CD4-positive, alpha-beta T cell treated with Interleukin-2 at 100 ng/mL for 4 hours (primary cell): ENCODE results near the gene TASL.
"Not testable (repeated sequence)": the region's sequence is repeated elsewhere in the genome, so short reads cannot be mapped to it uniquely, and the experiment has no call there.

Experiments
- DNase-seq: peaks from one replicate; pipeline ENCODE4 v3.0.0-alpha.2; 2020; ENCODE audit warnings: low spot score

The TASL gene

DNA sequence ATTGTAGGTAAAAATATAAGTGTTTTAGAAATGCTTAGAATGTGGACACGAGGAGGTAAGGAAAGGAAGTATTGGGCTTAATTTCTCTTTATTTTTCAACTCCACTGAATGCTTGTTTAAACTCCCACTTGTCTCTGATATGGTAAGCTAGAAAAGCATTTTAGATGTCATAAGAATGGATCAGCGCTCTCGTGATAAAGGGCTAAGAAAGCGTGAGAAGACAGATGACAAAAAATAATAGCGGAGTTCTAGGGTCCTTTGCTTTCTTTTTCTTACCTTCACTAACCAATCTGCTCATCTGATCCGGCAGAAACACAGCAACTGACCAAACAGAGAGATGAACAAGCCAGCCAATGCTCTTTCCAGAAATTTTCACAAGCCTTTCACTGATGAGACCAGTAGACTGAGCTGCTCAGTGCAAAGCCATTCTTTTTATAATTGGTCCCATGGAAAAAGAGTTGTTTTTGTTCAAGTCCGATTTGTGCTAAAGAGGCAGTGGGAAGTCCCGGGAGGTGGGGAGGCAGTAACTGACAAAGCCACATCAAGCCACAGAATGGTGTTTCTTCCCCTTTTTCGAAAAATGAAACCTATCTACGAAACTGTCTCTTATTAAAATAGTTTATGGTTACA, at the start of gene TASL:
TASL (minus strand) TSS at position 405 of the 630 bp plus-strand sequence. CDS start 17,411 bp downstream, outside the sequence.
- DNase-seq = peak; percentile 25

GRCh38 chrX:30626402-30626801, 48.8 kb upstream of the TASL start:
- DNase-seq = no peak

DNA sequence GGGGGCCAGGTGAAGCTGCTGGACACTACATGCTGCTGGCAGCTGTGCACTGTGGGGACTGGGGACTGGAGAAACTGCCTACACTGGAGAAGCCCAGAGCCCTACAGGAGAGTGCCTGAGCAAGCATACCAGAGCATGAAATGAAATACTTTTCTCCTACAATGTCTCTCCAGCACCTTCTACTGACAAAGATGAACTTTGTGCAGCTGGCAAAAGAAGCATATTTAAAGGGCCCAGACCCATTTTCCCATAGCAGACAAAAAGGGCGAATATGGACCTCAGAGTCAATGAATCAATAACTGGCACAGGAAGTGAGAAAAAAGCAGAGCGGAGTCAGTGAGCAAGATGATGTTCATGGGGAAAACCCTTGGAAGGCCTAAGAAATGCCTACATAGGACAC, 44.8 kb upstream of the TASL start:
- DNase-seq = no peak

GRCh38 chrX:30620980-30621618, 43.5 kb upstream of the TASL start:
- no peak for DNase-seq

DNA sequence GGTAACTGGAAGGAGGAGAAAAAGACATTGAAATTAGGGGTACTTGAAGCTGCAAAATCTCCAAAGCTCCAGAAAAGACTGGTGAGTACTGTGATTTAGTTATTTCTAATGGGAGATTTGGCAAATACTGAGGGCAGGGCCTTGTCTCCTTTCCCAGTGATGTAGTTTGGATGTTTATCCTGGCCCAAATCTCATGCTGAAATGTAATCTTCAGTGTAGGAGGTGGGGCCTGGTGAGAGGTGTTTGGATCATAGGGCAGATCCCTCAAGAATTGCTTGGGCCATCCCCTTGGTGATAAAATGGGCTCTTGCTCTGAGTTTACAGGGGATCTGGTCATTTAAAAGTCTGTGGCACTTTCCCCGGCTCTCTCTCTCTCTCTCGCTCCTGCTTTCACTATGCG, 42.6 kb upstream of the TASL start:
- no peak for DNase-seq

GRCh38 chrX:30618160-30618765, 40.7 kb upstream of the TASL start:
- DNase-seq = no peak

DNA sequence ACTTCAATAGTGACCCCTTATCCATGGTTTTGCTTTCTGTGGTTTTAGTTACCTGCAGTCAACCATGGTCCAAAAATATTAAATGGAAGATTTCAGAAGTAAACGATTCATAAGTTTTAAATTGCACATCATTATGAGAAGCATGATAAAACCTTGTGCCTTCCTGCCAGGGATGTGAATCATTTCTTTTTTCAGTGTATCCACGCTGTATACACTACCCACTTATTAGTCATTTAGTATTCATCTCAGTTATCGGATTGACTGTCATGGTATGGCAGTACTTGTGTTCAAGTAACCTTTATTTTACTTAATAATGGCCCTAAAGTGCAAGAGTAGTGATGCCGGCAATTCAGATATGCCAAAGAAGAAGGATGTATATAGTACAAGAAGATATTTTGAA, 37.7 kb upstream of the TASL start:
- no peak for DNase-seq

DNA sequence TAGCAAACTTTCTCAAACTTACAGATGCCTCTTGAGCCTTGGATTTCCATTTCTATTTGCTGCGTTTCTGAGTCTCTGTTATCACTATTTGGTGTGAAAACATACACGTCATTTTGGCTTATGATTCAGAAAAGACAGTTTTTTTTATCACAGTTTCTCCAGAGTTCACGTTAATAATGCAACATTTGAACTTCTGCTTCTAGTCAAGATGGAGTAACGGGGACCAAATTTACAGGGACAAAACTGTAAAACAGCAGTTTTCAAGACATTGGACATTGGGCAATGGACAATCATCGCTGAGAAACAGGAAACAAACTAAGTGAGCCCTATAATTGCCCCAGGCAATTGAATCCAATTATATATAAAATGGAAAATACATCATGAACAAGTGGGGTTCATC, 36.2 kb upstream of the TASL start:
- DNase-seq = no peak

DNA sequence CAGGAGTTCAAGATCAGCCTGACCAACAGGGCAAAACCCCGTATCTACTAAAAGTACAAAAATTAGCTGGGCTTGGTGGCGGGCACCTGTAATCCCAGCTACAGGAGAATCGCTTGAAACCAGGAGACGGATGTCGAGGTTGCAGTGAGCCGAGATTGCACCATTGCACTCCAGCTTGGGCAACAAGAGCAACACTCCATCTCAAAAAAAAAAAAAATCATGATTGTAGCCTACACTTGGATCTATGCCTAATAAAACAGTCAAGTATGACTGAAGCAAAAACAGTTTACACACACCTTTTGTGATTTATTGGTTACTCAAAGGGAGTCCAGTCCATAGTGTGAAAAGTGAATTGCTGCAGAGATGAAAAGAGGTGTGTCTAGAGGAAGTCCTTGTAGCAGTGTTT, 34.7 kb upstream of the TASL start:
- no peak for DNase-seq

- no peak for DNase-seq
Observed at GRCh38 chrX:30610026-30610425, 32.5 kb upstream of the TASL start.

- no peak for DNase-seq
Observed at GRCh38 chrX:30607155-30607554, 29.6 kb upstream of the TASL start.

DNA sequence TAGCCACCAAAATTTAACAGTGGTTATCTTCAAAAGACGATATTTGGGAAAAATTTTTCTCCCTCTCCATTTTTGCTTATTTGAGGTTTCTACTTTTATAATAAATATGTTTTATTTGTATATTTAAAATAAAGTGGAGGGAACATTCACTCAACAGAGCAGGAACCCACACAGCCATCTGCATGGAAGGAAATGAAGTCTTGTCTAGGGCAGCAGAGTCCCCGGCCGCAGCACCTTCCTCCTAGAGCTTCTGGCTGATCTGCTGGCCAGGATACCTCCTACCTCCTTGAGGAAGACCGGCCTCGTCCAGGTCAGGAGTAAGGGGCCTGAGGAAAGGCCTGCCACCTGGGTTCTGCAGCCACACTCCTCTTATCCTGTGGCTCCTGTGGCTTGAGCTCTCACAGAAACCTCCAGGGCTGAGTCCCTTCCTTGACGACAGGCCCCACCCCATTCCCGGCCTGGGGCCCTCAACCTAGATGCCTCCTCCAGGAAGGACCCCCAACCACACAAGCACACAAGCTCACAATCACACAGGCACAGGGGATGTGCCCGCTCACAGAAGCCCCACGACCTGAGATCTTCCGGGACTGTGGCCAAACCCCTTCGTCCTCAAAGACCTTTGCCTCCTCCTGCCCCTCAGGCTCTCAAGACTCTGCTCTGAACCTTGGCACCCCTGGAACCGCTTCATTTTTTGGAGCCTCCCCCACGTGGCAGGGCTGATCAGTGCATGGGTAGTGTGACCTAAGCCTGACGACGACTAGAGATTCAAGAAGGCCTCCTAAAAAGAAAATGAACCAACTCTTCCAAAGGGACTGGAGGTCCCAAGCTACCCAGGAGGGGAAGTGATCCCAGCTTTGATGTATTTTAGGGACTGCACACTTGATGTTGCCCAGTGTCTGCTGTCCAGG, 23.0 kb upstream of the TASL start:
- DNase-seq = not testable (repeated sequence)

DNA sequence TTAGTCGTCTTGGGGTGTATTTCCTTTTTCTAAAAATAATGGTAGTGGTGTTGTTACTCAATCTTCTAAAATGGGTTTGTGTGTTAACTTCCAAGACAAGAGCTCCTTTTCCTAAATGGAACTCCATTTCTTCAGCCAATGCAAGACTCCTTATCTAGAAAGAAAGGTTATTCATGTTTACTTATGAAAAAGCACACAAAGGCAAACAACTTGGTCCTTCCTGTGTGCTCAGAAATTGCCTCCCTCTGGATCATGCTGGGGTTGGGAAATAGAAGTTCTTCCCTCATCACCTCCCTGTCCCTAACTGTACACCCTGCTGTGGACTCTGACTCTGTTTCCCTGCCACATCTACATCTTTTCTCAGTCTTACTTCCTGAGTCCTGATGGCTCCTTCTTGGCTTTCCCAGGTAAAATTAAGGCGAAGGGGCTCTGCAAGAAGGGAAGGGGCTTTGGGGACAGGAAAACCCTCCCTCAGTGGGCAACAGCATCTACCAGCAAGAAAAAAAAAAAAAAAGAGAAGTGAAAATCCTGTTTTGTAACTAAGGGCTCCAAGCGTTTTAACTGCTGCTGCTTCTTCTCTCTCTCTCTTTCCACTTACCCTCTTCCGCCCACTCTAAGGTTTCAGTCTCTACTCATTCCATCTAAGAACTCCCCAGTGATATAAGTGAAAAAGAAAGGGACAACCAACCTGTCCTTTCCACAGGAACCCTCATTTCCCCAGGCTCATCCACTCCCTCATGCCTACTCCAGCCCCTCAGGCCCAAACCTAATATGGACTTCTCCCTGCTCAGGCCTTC, 19.8 kb upstream of the TASL start:
- no peak for DNase-seq

GRCh38 chrX:30593440-30594200, 16.1 kb upstream of the TASL start:
- peak; percentile 27 for DNase-seq

- DNase-seq = no peak
Observed at GRCh38 chrX:30592831-30593230, 15.3 kb upstream of the TASL start.

DNA sequence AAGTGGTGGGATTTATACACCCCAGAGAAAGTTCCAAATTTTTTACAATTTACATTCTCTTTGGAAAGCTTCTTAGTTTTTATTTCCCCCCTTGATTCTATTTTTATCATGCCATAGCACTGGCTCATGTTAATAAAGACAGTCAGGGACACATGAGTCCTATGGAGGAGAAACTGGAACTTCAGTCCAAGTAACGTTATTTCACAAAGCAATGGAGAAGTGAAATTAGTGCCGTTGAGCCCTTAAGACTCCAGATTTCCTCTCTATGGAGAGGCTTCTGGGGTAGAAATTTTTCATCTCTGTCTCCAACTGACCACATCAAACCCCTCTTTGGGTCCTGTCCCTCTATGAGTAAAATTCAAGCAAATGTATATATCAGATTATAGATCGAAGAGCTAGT, 12.8 kb upstream of the TASL start:
- DNase-seq = no peak

- no peak for DNase-seq
Observed at GRCh38 chrX:30589146-30589888, 11.8 kb upstream of the TASL start.

DNA sequence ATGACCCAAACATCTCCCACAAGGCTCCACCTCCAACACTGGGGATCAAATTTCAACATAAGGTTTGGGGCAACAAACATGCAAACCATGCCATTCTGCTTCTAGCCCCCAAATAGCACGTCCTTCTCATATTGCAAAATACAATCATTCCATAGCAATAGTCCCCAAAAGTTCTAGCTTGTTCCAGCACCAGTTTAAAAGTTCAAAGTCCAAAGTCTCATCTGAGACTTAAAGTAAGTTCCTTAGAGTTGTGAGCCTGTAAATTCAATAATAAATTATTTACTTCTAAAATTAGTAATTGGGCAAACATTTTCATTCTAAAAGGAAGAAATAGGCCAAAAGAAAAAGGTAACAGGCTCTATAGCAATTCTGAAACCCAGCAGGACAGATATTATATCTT, 8.9 kb upstream of the TASL start:
- DNase-seq = no peak

GRCh38 chrX:30582664-30583063, 5.1 kb upstream of the TASL start:
- no peak for DNase-seq

GRCh38 chrX:30580641-30581040, 3.1 kb upstream of the TASL start:
- no peak for DNase-seq
